Stimulated activated CD4-positive, alpha-beta T cell treated with anti-CD3 and anti-CD28 coated beads, Interleukin-15, amount 100 ng/mL, for 1 hour (primary cell): ENCODE results near the gene EFCAB12.
"Not testable (repeated sequence)": the region's sequence is repeated elsewhere in the genome, so short reads cannot be mapped to it uniquely, and the experiment has no call there.

Experiments used
- DNase-seq, 2 donors: peaks; one replicate each; pipeline ENCODE4 v3.0.0-alpha.2; 2020; ENCODE audit warnings: low read depth in 1 of 2, low spot score in 1 of 2

Gene EFCAB12

GRCh38 chr3:129371041-129371826 lies 57.2 kb downstream of the EFCAB12 start:
- no peak for DNase-seq

- no peak for DNase-seq
These were observed 58.0 kb downstream of the EFCAB12 start for GRCh38 chr3:129370248-129370964.

GRCh38 chr3:129369711-129370110 lies 58.7 kb downstream of the EFCAB12 start:
- no peak for DNase-seq

DNA sequence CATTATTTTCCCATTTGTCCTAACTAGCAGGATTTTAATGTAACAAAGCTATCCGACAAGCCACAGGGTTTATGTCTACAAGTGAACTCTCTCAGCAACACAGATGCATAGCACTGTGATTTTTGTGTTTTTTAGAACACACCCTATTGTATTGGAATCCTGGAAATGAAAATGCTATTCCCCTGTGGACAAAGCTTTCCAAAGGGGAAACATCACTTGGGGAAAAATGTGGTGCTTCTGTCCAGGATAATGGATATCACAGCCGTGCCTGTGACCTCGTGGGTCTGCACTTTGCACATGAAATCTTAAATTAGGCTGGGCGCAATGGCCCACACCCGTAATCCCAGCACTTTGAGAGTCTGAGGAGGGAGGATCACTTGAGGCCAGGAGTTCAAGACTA lies 60.6 kb downstream of the EFCAB12 start:
- DNase-seq, result no peak

GRCh38 chr3:129366312-129366831 lies 62.1 kb downstream of the EFCAB12 start:
- no peak for DNase-seq

DNA sequence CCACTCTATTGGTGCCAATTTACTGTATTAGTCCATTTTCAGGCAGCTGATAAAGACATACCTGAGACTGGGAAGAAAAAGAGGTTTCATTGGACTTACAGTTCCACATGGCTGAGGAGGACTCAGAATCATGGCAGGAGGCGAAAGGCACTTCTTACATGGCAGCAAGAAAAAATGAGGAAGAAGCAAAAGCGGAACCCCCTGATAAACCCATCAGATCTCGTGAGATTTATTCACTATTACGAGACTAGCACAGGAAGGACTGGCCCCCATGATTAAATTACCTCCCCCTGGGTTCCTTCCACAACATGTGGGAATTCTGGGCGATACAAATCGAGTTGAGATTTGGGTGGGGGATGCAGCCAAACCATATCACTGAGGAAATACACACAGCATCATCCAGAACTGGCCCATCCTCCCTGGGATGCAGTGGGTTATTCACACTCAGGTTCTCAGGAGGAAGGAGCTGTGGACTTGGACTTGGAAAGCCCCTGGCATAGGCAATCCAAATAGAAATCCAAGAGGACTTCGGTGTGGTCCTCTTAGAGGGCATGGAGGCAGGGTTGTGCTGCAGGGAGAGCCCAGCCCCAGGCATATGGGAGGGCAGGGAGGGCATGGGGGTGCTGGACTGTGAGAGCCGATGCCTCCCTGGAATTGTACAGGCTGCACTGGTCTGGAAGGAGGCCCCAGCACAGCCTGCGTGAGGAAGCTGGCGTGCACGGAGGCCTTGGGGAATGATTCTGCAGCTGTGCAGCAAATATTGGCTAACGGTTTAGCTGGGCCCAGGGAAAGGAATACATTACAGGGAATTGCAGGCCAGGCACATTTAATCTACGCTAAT lies 62.9 kb downstream of the EFCAB12 start:
- DNase-seq, result no peak

DNA sequence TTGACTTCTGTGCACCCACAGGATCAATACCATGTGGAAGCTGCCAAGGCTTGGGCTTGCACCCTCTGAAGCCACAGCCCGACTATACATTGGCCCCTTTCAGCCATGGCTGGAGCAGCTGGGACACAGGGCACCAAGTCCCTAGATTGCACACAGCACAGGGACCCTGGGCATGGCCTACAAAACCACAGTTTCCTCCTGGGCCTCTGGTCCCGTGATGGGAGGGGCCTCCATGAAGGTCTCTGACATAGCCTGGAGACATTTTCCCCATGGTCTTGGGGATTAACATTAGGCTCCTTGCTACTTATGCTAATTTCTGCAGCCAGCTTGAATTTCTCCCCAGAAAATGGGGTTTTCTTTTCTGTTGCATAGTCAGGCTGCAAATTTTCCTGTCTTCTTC lies 63.6 kb downstream of the EFCAB12 start:
- DNase-seq, result not testable (repeated sequence)

DNA sequence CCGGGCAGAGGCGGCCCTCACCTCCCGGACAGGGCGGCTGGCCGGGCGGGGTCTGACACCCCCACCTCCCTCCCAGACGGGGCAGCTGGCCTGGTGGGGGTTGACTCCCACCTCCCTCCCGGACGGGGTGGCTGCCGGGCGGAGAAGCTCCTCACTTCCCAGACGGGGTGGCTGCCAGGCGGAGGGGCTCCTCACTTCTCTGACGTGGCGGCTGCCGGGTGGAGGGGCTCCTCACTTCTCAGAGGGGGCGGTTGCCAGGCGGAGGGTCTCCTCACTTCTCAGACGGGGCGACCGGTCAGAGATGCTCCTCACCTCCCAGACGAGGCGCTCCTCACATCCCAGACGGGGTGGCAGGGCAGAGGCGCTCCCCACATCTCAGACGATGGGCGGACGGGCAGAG lies 65.1 kb downstream of the EFCAB12 start:
- DNase-seq, result not testable (repeated sequence)

- no peak for DNase-seq
These were observed 67.6 kb downstream of the EFCAB12 start for GRCh38 chr3:129360705-129361460.

DNA sequence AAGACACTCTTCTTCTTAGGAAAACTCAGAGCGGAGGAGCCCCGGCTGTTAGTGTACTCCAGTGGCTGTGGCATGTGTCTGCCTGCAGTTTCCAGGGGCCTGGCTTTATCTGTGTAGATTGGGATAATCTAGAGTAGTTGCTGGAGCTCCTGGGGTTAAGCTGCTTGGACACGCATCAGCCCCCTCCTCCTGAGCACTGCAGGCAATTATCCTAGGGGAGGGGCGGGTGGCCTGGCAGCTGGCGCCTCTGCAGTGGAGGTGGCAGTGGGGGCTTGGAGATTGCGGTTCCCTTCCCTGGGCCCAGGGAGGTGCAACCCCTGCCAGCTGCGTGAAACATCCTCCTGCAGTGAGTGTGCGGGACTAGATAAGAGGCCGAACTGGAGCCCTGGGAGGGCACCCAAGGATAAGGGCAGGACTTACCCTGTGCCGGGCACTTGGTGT lies 68.2 kb downstream of the EFCAB12 start:
- DNase-seq, result no peak

DNA sequence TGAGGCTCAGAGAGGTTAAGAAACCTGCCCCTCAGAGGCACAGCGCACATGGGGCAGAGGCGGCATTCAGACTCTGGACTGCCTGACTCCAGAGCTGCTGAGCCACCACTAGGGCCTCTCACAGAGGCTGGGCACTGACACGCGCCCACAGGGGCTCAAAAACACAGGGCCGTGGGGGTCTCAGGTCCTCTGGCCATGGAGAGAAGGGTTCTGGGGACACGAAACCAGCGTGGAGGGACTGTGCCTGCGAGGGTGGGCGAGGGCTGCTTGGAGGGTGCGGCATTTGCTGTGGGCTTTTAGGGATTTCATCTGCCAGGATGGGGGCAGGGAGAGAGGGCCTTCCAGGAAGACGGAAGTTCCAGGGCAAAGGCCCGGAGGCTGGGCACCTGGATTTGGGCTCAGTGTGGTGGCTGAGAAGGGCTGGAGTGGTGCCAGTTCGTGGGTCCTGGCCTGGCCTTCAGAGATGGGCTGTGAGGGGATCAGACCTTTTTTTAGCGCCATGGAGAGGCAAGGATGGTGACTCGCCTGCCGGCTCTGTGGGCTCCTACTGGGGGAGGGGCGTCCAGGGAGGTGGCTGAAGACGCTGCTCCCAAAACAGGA lies 69.6 kb downstream of the EFCAB12 start:
- DNase-seq, result no peak

DNA sequence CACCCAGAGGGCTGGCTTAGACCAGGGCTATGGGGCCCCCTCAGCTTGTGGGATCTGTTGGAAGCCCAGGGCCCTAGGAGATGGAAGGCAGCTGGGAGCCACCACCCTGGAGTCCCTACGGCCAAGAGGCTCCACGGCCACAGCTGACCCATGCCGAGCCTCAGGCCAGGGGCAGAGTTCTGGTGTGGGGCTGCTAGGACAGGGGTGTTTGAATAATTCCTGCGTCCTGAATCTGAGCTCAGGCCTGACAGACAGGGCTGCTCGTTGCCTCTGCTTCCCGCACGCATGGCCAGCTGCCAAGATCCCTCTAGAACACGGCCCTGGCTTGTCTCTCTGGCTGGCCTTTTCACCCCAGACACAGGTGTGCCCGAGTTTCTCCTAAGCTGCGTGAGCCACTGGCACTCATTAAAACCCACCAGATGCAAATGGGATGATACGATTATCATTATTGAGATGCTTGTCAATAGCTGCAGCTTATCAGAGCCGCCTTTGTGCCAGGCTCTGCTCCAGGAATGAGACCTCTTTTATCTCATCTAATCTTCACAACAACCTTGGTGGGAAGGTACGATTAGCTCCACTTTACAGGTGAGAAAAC lies 70.2 kb downstream of the EFCAB12 start:
- no peak for DNase-seq

- no peak for DNase-seq
These were observed 70.8 kb downstream of the EFCAB12 start for GRCh38 chr3:129357616-129358015.

DNA sequence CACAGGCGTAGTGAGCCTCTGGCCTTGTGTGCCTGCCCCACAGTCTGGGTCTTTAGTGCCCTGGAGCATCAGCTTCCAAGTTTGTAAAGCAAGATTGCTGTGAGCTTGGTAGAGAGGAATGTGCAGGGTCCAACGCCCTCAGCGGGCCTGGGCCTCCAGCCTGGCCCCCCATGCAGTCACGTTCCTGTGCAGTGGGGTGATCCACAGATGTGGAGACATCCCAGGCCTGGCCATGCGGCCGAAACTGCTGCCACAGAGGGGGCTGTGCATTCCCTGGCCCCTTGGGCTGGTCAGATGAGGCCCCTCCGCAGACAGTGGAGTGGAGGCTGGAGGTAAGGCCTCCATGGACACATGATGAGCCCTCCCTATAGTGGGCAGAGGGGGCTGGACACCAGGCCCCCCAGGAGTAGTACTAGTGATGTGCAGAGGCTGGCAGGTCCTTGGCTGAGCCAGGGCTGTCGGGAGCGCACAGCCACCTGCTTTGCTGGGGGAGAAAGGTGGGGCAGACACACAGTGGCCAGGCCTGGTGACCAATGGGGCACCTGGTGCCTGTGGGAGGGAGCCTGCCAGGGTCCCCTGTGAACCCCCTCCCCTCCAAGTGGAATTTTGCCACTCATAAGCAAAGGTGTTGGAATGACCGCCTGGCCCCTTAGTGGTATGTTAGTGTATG lies 71.5 kb downstream of the EFCAB12 start:
- DNase-seq, result no peak

- DNase-seq, result no peak
These were observed 74.9 kb downstream of the EFCAB12 start for GRCh38 chr3:129353589-129353941.

DNA sequence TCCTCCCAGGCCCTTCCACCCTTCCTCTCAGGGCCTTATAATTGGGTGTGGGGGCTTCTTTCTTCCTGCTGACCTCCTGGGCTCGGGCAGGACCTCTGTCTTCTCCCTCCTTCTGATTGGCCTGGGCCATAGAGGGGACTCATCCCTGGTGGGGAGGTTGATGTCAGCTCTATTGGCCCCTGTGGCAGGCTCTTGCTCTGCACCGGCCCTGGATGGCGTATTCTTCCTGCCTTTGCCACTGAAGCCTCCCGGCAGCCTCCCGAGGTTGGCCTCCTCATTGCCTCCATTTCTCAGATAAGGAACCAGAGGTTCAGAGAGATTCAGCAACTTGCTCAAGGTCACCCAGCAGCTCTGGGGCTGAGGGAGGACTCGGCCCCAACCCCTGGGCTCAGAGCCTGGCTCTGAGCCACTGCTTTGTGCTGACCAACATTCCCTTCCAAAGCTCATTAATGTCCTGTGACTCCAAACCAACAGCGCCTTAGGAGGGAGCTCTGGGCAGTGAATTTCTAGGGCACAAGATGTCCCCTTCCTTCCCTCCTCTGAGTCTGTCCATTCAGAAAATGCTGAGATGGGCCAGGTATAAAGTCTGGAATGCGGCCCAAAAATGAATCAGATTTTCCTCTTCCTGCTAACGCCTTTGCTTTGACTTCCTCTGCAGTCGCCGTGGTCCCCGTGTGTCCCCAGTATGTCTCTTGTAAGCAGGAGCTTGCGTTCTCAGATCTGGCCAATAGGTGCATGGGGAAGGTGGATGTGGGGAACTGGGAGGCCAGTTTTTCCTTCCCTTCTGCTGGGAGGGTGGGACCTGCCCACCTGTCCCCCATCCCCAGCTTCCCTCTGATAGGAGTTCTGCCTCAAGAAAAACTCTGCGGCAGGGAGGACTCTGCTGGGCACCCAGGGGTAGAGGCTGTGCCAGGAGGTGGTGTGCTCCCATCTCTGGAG lies 75.5 kb downstream of the EFCAB12 start:
- no peak for DNase-seq

GRCh38 chr3:129352045-129352444 lies 76.4 kb downstream of the EFCAB12 start:
- no peak for DNase-seq
